Keratinocyte (primary cell): ENCODE results near the gene CDC34.

Source experiments
- EZH2 ChIP-seq: IDR thresholded peaks from one replicate; pipeline ENCODE4 v1.6.1; 2012; ENCODE audit warnings: inconsistent platforms, mild to moderate bottlenecking, low read length, moderate library complexity
- TF ChIP-seq, protein P1 (sequence below), 3 experiments: IDR thresholded peaks in 1 of 3; conservative IDR thresholded peaks in 1 of 3; optimal IDR thresholded peaks in 1 of 3; 2 replicates in 2 of 3; 3 replicates in 1 of 3; pipeline versions ENCODE3 to v1.5.1; 2011; ENCODE audit warnings: low read length in 3 of 3, mild to moderate bottlenecking in 3 of 3, moderate library complexity in 2 of 3, control low read depth in 1 of 3, inconsistent platforms in 1 of 3; ENCODE audit not compliant: insufficient read depth in 2 of 3; ENCODE audit errors: extremely low read depth in 1 of 3

DNA sequence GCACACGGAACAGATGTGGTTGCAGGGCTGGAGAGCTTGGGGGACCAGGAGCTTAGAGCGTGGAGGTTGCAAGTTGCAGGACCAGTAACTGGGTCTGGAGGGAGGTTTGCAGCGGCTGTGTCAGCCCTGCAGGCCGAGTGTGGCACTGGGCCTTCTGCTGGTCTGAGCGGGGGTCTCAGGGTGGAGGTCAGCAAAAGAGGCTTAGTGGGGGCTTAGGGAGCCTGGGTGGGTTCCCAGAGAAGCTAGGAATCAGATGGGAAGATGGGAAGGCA is 52.3 kb downstream of the CDC34 start:
- TF ChIP-seq, protein P1, sequence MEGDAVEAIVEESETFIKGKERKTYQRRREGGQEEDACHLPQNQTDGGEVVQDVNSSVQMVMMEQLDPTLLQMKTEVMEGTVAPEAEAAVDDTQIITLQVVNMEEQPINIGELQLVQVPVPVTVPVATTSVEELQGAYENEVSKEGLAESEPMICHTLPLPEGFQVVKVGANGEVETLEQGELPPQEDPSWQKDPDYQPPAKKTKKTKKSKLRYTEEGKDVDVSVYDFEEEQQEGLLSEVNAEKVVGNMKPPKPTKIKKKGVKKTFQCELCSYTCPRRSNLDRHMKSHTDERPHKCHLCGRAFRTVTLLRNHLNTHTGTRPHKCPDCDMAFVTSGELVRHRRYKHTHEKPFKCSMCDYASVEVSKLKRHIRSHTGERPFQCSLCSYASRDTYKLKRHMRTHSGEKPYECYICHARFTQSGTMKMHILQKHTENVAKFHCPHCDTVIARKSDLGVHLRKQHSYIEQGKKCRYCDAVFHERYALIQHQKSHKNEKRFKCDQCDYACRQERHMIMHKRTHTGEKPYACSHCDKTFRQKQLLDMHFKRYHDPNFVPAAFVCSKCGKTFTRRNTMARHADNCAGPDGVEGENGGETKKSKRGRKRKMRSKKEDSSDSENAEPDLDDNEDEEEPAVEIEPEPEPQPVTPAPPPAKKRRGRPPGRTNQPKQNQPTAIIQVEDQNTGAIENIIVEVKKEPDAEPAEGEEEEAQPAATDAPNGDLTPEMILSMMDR (optimal IDR thresholded peaks at IDR 0.05 in 1 of 3, IDR thresholded peaks at IDR 0.05 in 1 of 3, conservative IDR thresholded peaks at IDR 0.05 in 1 of 3; ENCODE audit: extremely low read depth in 1 of 3, insufficient read depth in 2 of 3, low read length in 3 of 3) = no peak
- TF ChIP-seq EZH2 = no peak
